ENCODE measurements around the gene RNF4.
"Not testable (repeated sequence)": the region's sequence is repeated elsewhere in the genome, so short reads cannot be mapped to it uniquely, and the experiment has no call there.

RNF4 gene

DNA sequence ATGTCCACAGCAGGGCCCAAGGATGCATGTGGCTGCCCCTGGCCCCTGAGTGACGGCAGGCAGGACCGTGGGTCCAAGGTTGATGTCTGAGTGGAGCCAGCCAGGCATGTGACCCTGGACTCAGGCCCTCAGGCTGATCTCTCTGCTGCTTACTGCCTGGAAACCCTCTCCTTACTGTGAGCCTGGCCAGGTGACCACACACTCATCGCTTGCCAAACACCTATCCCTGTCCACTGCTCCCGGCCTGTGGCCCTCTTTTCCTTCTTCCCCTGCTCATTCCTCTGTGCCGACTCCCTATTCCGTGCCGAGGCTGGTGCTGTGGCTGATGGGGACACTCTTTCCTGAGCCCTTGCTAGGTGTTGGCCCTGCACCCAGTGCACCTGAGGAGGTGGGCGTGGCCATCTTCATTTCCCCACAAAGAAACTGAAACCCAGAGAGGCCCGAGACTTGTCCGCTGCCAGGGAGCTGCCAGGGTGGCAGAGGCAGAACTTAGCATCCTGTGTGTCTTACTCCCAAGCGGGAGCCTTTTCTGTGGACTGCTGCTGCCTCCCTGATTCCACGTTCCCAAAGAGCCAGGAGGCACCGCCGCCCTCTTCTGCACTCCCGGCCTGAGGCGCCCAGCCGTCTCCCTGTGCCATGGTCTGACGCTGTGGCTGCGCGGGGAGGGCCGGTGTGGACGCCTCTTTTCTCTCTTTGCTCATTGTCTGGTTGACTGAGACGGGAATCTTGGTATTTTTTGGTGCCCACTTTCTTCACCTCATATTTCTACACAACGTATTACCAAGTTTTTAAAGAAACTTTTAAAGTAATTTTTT lies 11.2 kb upstream of the RNF4 start:
- DNase-seq (ENCODE audit: low spot score), result no peak

DNA sequence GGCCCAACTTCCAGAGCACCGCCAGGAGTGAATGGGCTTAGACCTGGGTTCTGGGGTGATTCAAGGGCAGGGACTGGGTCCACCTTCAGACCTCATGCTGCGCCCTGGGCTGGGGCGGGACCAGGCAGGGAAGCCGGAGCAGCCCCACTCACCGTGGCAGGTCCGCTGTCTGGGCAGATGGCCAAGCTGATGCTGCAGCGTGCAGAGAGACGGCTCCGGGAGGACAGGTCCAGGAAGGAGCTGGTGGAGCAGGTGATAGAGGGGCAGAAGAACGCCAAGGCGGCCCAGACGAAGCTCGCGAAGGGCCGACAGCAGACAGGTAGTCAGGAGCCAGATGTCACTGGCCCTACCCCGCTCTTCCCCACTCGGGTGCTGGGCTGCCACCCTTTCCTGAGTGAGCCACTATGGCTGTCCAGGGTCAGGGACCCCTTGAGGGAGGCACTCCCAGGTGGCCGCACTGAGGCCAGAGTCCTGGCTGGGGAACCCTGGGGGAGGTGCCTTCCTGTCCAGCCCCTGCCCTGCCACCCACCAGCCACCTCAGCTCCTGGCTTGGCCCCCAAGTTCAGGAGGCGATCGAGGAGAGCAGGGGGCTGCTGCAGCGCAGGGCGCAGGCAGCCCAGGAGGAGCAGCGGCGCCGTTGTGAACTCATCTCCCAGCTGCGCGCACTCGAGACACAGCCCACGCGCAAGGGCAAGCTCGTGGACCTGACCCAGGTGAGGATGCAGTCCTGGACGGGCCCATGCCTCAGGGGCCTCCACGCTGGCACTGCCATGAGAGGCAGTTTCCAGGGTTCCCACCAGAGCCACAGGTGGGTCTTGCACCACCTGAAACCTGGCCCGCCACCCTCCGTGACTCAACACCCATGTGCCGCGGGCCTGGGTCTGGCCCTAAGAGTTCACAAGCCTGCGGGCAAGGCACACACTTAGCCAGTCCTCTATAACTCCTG lies 10.1 kb upstream of the RNF4 start:
- DNase-seq (ENCODE audit: low spot score), result no peak

DNA sequence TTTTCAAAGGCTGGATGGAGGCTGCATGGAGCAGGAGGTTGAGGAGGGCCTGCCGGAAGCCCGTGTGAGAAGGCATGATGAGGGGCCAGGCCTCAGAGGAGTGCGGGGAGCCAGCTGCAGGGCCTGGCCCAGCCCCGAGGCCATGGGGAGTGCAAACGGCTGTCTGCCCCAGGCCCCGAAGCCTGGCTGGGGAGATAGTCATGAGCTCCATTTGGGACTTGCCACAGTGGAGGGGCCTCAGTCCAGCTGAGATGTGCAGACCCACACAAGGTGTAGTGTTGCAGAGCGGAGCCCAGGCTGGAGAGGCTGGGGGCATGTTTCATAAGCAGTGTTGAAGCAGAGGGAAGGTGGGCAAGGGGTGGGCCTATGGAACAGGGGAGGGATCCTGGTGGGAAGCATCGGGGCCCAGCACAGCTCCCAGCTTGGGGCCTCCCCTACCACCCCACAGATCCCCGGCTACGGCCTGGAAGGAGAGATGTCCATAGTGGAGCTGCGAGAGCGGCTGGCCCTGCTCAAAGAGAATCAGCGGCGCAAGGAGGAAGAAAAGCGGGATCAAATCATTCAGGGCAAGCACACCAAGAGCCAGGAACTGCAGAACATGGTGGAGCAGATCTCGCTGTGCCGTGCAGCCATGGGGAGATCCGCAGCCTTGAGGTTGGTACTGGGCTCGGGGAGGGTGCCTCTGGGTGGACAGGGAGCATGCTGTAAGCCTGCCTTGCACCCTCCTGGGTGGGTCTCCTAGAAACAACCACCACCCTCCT lies 9.1 kb upstream of the RNF4 start:
- DNase-seq (ENCODE audit: low spot score), result no peak

DNA sequence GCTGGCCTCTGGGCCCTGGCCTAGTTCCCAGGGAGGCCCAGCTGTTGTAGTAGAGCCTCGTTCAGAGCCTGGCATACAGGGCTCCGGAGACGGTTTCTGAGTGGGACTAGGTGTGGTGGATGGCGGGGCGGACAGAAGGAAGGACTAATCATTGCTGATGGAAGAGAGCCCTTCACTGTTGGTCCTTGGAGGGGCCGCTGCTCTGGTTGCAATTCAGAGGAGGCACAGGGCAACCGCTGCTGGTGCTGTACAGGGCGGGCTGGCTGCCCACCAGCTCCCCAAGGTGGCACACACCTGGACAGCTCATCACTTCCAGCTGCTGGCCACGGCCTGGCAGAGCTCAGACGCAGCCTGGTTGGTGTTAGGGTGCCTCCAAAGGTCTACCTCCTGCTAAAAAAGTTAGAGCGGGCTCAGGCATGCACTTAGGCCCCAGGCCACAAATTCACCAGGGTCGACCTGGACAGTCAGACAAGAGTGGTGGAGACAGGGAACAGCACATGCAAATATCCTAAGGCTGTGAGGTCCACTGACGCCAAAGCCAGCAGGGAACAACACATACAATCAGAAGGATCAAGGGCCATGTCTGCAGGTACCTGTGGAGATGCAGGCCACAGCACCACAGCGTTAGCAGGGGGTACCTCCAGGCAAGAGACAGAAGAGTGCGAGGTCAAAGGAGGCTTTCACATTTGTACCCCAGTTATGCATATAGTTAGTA lies 7.5 kb upstream of the RNF4 start:
- no peak for DNase-seq (ENCODE audit: low spot score)

GRCh38 chr4:2462218-2462991 lies 6.5 kb upstream of the RNF4 start:
- DNase-seq (ENCODE audit: low spot score), result no peak

GRCh38 chr4:2462992-2463762 lies 5.7 kb upstream of the RNF4 start:
- DNase-seq (ENCODE audit: low spot score), result no peak

DNA sequence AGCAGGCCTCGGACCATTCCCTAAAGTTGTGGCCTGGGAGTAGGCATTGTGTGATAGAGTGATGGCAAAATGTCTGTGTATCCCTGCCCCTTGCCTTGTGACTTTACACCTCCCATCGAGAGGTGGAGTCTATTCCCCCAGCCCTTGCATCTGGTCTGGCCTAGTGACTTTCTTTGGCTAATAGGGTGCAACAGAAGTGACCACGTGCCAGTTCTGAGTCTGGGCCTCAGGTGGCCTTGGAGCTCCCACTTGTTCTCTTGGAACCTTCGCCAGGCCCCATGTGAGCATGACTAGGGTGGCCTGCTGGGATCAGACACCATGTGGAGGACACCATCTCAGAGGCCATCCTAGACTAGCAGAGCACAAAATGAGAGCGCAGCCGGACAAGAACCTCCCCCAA lies 3.9 kb upstream of the RNF4 start:
- DNase-seq (ENCODE audit: low spot score), result no peak

DNA sequence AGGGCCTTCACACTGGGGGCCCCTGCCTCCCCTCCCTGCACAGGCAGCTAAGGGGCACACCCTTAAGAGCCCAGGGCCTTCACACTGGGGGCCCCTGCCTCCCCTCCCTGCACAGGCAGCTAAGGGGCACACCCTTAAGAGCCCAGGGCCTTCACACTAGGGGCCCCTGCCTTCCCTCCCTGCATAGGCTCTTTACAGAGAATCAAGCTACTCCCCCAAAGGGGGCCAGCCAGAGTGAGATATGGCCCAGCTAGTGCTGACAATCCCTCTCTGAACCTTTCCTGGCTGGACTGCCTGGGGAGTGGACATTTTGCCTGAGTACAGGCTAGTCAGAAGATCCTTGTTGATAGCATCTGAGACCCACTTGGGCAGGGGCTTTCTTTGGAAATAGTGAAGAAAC lies 3.4 kb upstream of the RNF4 start:
- not testable (repeated sequence) for DNase-seq (ENCODE audit: low spot score)

DNA sequence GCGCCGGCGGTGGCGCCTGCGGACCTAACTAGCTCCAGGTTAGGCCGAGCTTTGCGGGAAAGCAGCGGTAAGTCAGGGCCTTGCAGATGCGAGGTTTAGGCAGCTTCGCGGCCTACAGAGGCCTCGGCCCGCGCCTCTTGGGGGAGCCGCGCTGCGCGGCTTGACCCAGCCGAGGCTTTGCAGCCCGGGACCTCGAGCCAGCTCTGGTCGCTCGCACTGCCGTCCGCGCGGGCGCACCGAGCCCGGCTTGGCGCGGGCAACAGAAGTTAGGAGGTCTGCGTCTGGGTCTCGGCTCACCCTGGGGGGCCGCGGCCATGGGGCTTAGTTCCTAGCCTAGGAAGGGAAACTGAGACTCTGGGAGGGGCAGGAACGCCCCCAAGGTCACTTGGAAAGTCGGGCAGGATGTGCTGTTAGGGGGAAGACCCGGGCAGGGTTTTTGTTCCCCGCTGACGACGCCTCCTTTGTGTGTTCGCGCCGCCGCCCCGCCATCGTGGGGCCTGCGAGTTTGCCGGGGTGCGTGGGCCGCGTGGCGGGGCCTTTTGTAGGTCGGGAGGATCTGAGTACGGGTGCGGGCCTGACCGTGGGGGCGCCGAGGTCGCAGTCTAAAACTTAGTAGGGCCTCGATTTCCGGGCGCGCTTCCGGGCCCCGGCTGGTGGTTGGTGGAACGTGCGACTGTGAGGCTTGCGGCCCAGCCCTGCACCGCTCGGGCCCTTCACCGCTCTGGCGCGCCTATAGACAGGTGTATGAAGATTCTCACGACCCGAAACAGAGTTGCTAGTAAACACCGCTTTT lies 482 bp downstream of the RNF4 start:
- no peak for DNase-seq (ENCODE audit: low spot score)

- DNase-seq (ENCODE audit: low spot score), result no peak
Observed at GRCh38 chr4:2470791-2471190, 1.9 kb downstream of the RNF4 start.

GRCh38 chr4:2472187-2472586 lies 3.3 kb downstream of the RNF4 start:
- no peak for DNase-seq (ENCODE audit: low spot score)

- no peak for DNase-seq (ENCODE audit: low spot score)
Observed at GRCh38 chr4:2478229-2478628, 9.3 kb downstream of the RNF4 start.

GRCh38 chr4:2480649-2481048 lies 11.7 kb downstream of the RNF4 start:
- no peak for DNase-seq (ENCODE audit: low spot score)

DNA sequence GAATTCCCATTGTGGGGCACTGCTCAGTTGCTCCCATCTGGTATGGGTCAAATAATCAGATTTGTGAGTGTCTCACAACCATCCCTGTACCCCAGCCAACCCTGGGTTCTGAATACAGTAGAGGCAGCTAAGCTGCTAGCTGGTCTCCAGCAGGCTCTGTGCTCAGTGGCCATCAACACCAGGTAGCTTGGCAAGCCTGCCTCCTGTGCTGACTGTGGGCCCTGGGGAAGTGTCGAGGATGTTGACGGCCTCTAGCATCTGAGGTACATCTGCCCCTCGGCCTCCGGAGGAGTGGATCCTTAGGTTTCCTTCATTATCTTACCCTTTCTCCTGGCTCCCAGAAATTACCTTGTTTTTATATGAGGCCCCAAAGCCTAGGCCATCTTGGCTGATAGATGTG lies 13.3 kb downstream of the RNF4 start:
- no peak for DNase-seq (ENCODE audit: low spot score)

DNA sequence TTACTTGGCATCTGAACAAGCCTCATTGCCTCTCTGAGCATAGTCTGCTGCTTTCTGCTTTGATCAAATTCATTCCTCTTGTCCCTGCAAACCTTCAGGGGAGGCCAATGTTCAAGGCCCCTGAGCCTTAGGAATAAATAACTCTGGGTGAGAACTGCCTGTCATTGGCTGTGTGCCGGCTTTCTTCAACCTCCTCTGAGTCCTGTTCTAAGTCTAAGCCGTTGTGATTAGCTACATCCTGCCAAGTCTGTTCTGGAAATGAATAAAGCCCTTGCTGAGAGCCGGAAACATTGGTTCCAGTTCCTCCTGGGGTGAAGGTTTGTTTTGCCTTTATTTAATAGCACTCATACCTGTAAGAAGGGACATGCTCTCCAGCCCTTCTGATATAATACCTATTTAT lies 13.8 kb downstream of the RNF4 start:
- no peak for DNase-seq (ENCODE audit: low spot score)

DNA sequence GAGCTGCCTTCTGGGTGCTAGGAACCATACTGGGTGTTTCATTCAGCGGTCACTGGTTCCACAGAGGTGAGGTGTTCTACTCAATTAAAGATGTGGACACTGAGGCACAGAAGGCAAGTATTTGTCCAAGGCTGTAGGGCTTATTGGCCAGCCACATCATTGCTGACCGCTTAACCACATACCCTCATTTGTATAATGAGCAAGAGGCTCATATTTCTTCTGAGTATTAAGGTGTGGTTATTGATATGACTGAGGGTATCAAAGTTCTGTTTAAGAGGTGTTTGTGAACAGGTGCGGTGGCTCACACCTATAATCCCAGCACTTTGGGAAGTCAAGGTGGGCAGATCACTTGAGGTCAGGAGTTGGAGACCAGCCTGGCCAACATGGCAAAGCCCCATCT lies 14.3 kb downstream of the RNF4 start:
- DNase-seq (ENCODE audit: low spot score), result no peak

- no peak for DNase-seq (ENCODE audit: low spot score)
Observed at GRCh38 chr4:2484185-2484584, 15.3 kb downstream of the RNF4 start.

DNA sequence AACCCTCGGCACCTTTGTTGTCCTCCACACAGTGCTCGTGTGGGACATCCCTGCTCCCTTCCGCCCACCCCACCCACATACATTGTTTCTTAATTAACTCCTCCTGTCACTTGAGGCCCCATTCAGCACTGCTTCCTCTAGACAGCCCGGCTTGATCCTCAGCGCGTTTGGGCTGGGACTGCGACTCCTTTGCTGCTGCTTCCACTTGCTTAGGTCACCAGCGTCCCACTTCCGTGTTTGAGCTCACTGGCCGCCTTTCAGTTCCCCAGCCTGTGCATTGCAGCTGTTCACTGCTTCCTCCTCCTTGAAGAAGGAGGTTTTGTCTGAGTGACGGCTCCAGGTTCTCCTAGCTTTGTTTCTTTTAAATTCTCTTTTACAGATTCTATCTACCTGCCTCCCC lies 16.1 kb downstream of the RNF4 start:
- no peak for DNase-seq (ENCODE audit: low spot score)

- DNase-seq (ENCODE audit: low spot score), result no peak
Observed at GRCh38 chr4:2485956-2486355, 17.1 kb downstream of the RNF4 start.

Data from COLO829 (cell line).